Panc1 (cell line): Measurements from ENCODE around the gene IER3. TPM values are rescaled to one million over a fixed set of nuclear protein-coding genes. Genes with fewer than 3 reads are reported as not detected.

ENCODE experiments used
- ATAC-seq: fragments of 200-7000 bp; cut with Tn5 transposase; 2 replicates; pipeline ENCODE4 v1.9.1; 2020; ENCODE audit warnings: mild to moderate bottlenecking, moderate library complexity
- BruUV-seq: library from RNA; stranded (reverse); fragments of 400-500 nt; replicated peaks from 2 replicates; lab custom pipeline; 2021; lab: Mats Ljungman, UMichigan
- CTCF ChIA-PET: fragments of 300-600 bp; sonication (Branson Sonifier 250); formaldehyde crosslinking; loops from one replicate; lab custom pipeline; 2022; ENCODE audit warnings: antibody characterized with exemption; lab: Charles Lee
- POLR2A ChIA-PET: fragments of 300-600 bp; sonication (Branson Sonifier 250); formaldehyde crosslinking; loops from one replicate; lab custom pipeline; 2022; ENCODE audit warnings: antibody characterized with exemption; lab: Charles Lee
- DNase-seq: peaks from one replicate; pipeline ENCODE4 v3.0.0-alpha.2; 2010; ENCODE audit warnings: low read depth, low spot score
- H3K27ac ChIP-seq: 2 replicates; pipeline ENCODE4 v1.5.1; 2011; ENCODE audit warnings: mild to moderate bottlenecking, low read length, inconsistent platforms
- H3K27me3 ChIP-seq: fragments of 200-500 bp; sonication (Bioruptor generic); 2 replicates; pipeline ENCODE4 v1.6.0; 2014; ENCODE audit warnings: low read length, inconsistent platforms; ENCODE audit not compliant: control insufficient read depth, insufficient read depth
- H3K36me3 ChIP-seq: fragments of 200-500 bp; sonication (Bioruptor generic); 2 replicates; pipeline ENCODE4 v1.5.1; 2014; ENCODE audit warnings: inconsistent platforms, mild to moderate bottlenecking, low read length, moderate library complexity; ENCODE audit not compliant: control insufficient read depth, insufficient read depth
- H3K4me1 ChIP-seq: 2 replicates; pipeline ENCODE4 v1.5.1; 2011; ENCODE audit warnings: inconsistent platforms, mild to moderate bottlenecking, low read length, moderate library complexity; ENCODE audit not compliant: control insufficient read depth, insufficient read depth
- H3K4me3 ChIP-seq, 2 experiments: 2 replicates each; pipeline ENCODE4 v1.5.1; 2011 to 2012; ENCODE audit warnings: low read depth in 2 of 2, low read length in 2 of 2, mild to moderate bottlenecking in 2 of 2, inconsistent platforms in 1 of 2, moderate library complexity in 1 of 2
- H3K9me3 ChIP-seq: fragments of 200-500 bp; sonication (Bioruptor generic); 2 replicates; pipeline ENCODE4 v1.5.1; 2014; ENCODE audit warnings: low read depth, mild to moderate bottlenecking, inconsistent platforms, low read length, moderate library complexity; ENCODE audit not compliant: control insufficient read depth, insufficient read depth
- POLR2AphosphoS5 ChIP-seq: IDR thresholded peaks from 2 replicates; pipeline ENCODE4 v1.6.1; 2012; ENCODE audit warnings: mild to moderate bottlenecking, low read depth, low read length, moderate library complexity
- SIN3A ChIP-seq: IDR thresholded peaks from 2 replicates; pipeline ENCODE4 v1.6.1; 2012; ENCODE audit warnings: low read depth, mild to moderate bottlenecking, low read length, moderate library complexity, borderline replicate concordance; ENCODE audit not compliant: insufficient read depth
- TCF7L2 ChIP-seq: IDR thresholded peaks from 2 replicates; pipeline ENCODE4 v1.6.1; 2011; ENCODE audit warnings: mild to moderate bottlenecking, low read depth, low read length, inconsistent platforms
- in situ Hi-C: cut with HindIII; loops from 2 replicates; pipeline ENCODE4 v1.10.0; 2016; ENCODE audit warnings: low sequenced_read_pairs, low pct_unique_long_range_greater_than_20kb
- intact Hi-C: fragments of 100-400 bp; cut with micrococcal nuclease; formaldehyde crosslinking; loops from one replicate; pipeline ENCODE4 v1.10.0; 2022; ENCODE audit not compliant: unreplicated experiment
- total RNA-seq: library from RNA; stranded (reverse); gene quantifications from one replicate; pipeline ENCODE4 v1.2.1, GENCODE V29; 2021; ENCODE audit not compliant: unreplicated experiment
- TF ChIP-seq, protein P1 (sequence below): fragments of 450-650 bp; IDR thresholded peaks from 2 replicates; pipeline ENCODE4 v1.5.1; 2017; ENCODE audit warnings: mild to moderate bottlenecking
- TF ChIP-seq, protein P2 (sequence below), 2 experiments: IDR thresholded peaks; 2 replicates each; pipeline ENCODE4 v1.6.1; 2011 to 2012; ENCODE audit warnings: low read depth in 2 of 2, control low read depth in 1 of 2, low read length in 1 of 2, mild to moderate bottlenecking in 1 of 2, moderate library complexity in 1 of 2; ENCODE audit not compliant: insufficient read depth in 1 of 2

The IER3 gene
- total RNA-seq, 1 experiment from 2014 or later, result 106 TPM

DNA sequence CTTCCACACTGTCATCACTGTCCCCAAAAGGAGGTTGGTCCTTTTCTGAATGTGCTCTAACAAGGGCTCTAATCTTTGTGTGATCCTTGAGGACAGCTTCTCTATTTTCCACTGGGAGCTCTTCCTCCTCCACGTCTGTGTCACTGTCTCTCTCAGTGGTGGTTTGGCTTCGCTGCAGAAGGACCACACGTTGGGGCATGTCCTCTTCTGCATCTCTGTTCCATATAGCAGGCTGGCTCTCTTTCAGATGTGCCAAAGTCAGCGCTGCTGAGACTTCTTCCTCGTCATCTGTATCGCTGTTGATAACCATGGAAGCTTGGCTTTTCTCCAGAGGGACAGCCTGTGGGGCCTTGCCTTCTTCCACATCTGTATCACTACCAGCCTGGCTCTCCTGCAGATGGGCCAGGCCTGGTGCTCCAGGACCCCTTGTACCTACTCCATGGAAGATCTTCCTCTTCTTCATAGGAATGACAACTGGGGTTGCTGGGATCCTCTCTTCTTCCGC lies 31.9 kb downstream of the IER3 start:
- H3K27ac ChIP-seq, result no peak overlapping the region
- ChIA-PET CTCF (no interaction called here), POLR2A (no interaction called here)
- no peak for DNase-seq
- in situ Hi-C loops (no loop called here), intact Hi-C loops (no loop called here)
- no peak overlapping the region for H3K4me3 ChIP-seq
- H3K4me1 ChIP-seq, result peaks cover 8% of the 10 kb centered on the region
- H3K36me3 ChIP-seq, result peaks cover 3% of the 10 kb centered on the region; the same call in 1 of the 2 replicates
- TSS peak; percentile 35 for BruUV-seq
- no peaks in the 10 kb centered on the region for H3K9me3 ChIP-seq
- no peak for ATAC-seq
- H3K27me3 ChIP-seq, result no peaks in the 10 kb centered on the region
- TF ChIP-seq, protein P1, sequence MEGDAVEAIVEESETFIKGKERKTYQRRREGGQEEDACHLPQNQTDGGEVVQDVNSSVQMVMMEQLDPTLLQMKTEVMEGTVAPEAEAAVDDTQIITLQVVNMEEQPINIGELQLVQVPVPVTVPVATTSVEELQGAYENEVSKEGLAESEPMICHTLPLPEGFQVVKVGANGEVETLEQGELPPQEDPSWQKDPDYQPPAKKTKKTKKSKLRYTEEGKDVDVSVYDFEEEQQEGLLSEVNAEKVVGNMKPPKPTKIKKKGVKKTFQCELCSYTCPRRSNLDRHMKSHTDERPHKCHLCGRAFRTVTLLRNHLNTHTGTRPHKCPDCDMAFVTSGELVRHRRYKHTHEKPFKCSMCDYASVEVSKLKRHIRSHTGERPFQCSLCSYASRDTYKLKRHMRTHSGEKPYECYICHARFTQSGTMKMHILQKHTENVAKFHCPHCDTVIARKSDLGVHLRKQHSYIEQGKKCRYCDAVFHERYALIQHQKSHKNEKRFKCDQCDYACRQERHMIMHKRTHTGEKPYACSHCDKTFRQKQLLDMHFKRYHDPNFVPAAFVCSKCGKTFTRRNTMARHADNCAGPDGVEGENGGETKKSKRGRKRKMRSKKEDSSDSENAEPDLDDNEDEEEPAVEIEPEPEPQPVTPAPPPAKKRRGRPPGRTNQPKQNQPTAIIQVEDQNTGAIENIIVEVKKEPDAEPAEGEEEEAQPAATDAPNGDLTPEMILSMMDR, result no peak
- no peak for TF ChIP-seq TCF7L2
- no peak for TF ChIP-seq SIN3A
- TF ChIP-seq POLR2AphosphoS5, result no peak
- TF ChIP-seq, protein P2, sequence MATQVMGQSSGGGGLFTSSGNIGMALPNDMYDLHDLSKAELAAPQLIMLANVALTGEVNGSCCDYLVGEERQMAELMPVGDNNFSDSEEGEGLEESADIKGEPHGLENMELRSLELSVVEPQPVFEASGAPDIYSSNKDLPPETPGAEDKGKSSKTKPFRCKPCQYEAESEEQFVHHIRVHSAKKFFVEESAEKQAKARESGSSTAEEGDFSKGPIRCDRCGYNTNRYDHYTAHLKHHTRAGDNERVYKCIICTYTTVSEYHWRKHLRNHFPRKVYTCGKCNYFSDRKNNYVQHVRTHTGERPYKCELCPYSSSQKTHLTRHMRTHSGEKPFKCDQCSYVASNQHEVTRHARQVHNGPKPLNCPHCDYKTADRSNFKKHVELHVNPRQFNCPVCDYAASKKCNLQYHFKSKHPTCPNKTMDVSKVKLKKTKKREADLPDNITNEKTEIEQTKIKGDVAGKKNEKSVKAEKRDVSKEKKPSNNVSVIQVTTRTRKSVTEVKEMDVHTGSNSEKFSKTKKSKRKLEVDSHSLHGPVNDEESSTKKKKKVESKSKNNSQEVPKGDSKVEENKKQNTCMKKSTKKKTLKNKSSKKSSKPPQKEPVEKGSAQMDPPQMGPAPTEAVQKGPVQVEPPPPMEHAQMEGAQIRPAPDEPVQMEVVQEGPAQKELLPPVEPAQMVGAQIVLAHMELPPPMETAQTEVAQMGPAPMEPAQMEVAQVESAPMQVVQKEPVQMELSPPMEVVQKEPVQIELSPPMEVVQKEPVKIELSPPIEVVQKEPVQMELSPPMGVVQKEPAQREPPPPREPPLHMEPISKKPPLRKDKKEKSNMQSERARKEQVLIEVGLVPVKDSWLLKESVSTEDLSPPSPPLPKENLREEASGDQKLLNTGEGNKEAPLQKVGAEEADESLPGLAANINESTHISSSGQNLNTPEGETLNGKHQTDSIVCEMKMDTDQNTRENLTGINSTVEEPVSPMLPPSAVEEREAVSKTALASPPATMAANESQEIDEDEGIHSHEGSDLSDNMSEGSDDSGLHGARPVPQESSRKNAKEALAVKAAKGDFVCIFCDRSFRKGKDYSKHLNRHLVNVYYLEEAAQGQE (IDR thresholded peaks at IDR 0.05; ENCODE audit: insufficient read depth in 1 of 2, low read depth in 2 of 2, low read length in 1 of 2), result no peak

DNA sequence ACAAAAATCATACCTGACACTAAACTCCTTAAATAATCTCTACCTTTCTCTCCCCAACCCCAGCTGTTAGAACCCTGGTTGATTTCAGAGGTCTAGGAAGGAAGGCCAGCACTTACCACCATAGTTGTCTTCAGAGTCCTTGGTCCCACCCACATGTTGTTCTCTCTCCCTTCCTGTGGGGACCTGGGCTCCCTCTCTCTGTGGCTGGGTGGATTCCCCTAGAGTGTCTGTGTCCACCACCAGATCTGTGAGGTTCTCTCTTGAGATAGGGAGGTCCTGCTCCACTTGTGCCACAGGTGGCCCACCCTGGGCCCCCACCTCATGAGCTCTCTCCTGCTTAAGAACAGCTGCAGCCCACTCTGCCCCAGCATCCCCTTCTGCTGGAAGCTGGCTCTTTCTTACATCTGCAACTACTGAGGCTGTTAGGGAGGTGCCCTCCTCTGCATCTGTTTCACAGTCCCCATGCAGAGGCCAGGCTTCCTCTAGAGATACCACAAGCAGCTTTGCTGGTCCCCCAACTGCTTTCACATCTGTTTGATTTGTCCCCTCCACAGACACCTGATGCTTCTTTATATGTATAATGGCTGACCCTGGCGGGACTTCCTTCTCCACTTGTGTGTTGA lies 32.5 kb downstream of the IER3 start:
- peaks cover 14% of the 10 kb centered on the region for H3K4me1 ChIP-seq
- no TSS peak for BruUV-seq
- TF ChIP-seq, protein P1, result no peak
- TF ChIP-seq POLR2AphosphoS5 (no peak), TCF7L2 (no peak), SIN3A (no peak)
- TF ChIP-seq, protein P2 (IDR thresholded peaks at IDR 0.05; ENCODE audit: insufficient read depth in 1 of 2, low read depth in 2 of 2, low read length in 1 of 2), result no peak

More for the DNA sequence above, 32.5 kb downstream of the IER3 start:
- DNase-seq, result no peak
- ChIA-PET CTCF (no interaction called here), POLR2A (no interaction called here)
- intact Hi-C loops (no loop called here), in situ Hi-C loops (no loop called here)
- Histone ChIP-seq H3K36me3 (peaks cover 3% of the 10 kb centered on the region; the same call in 1 of the 2 replicates), H3K9me3 (no peaks in the 10 kb centered on the region), H3K4me3 (no peak overlapping the region), H3K27ac (no peak overlapping the region), H3K27me3 (no peaks in the 10 kb centered on the region)
- no peak for ATAC-seq
